Measurements from ENCODE around the gene HGFAC. TPM values are rescaled to one million over a fixed set of nuclear protein-coding genes. Genes with fewer than 3 reads are reported as not detected.

HGFAC gene
- 1.3 TPM for polyA plus RNA-seq
- long read RNA-seq, donor 1, result 0 reads
- long read RNA-seq, donor 2, result 0 reads
- long read RNA-seq, donor 3, result 0 reads
- long read RNA-seq, donor 4, result 0 reads
- long read RNA-seq, donor 5, result 0 reads
- long read RNA-seq, donor 6, result 0 reads
- long read RNA-seq, donor 7, result 0 reads
- long read RNA-seq, donor 8, result 0 reads
- long read RNA-seq, donor 9, result 0 reads
- long read RNA-seq, donor 10, result 0 reads
- long read RNA-seq, donor 11, result 0 reads

GRCh38 chr4:3441501-3442459 lies at the start of gene HGFAC:
TSS of gene HGFAC (plus strand) at chr4:3441968. CDS start at chr4:3442002, 34 bp downstream.
- H3K36me3 ChIP-seq (ENCODE audit: control insufficient read depth, insufficient read depth, low read length), result no peaks in the 10 kb centered on the region
- no peaks in the 10 kb centered on the region for H3K4me1 ChIP-seq (ENCODE audit: control insufficient read depth, insufficient read depth, low read length)
- H3K9me3 ChIP-seq (ENCODE audit: control insufficient read depth, low read depth, low read length), result no peaks in the 10 kb centered on the region
- no peak for DNase-seq
- WGBS (ENCODE audit: insufficient coverage, low lambda C conversion rate), result no CpG with 5 or more reads among the region's 27 CpGs
- H3K4me3 ChIP-seq (ENCODE audit: low read length), result no peak within 1 kb of the TSS
- no peak within 1 kb of the TSS for H3K27ac ChIP-seq (ENCODE audit: low read length)
- no peaks in the 10 kb centered on the region for H3K27me3 ChIP-seq (ENCODE audit: control insufficient read depth, insufficient read depth, low read length)

GRCh38 chr4:3392321-3392720 lies 49.4 kb upstream of the HGFAC start:
- no peak for DNase-seq
- H3K4me1 ChIP-seq (ENCODE audit: control insufficient read depth, insufficient read depth, low read length), result peaks cover 13% of the 10 kb centered on the region
- no CpG with 5 or more reads among the region's 4 CpGs for WGBS (ENCODE audit: insufficient coverage, low lambda C conversion rate)
- no peak overlapping the region for H3K27ac ChIP-seq (ENCODE audit: low read length)
- no peaks in the 10 kb centered on the region for H3K9me3 ChIP-seq (ENCODE audit: control insufficient read depth, low read depth, low read length)
- peaks cover 3% of the 10 kb centered on the region for H3K36me3 ChIP-seq (ENCODE audit: control insufficient read depth, insufficient read depth, low read length)
- H3K27me3 ChIP-seq (ENCODE audit: control insufficient read depth, insufficient read depth, low read length), result no peaks in the 10 kb centered on the region
- no peak overlapping the region for H3K4me3 ChIP-seq (ENCODE audit: low read length)

- Histone ChIP-seq H3K36me3 (ENCODE audit: control insufficient read depth, insufficient read depth, low read length) (peaks cover 3% of the 10 kb centered on the region), H3K4me3 (ENCODE audit: low read length) (no peak overlapping the region), H3K4me1 (ENCODE audit: control insufficient read depth, insufficient read depth, low read length) (peaks cover 13% of the 10 kb centered on the region), H3K27ac (ENCODE audit: low read length) (no peak overlapping the region), H3K27me3 (ENCODE audit: control insufficient read depth, insufficient read depth, low read length) (no peaks in the 10 kb centered on the region), H3K9me3 (ENCODE audit: control insufficient read depth, low read depth, low read length) (no peaks in the 10 kb centered on the region)
- no CpG with 5 or more reads among the region's 8 CpGs for WGBS (ENCODE audit: insufficient coverage, low lambda C conversion rate)
- DNase-seq, result no peak
These were observed 48.6 kb upstream of the HGFAC start for GRCh38 chr4:3393171-3393570.

- DNase-seq, result no peak
- WGBS (ENCODE audit: insufficient coverage, low lambda C conversion rate), result 100% methylated on average over 1 of the region's 2 CpGs
- H3K27me3 ChIP-seq (ENCODE audit: control insufficient read depth, insufficient read depth, low read length), result no peaks in the 10 kb centered on the region
- H3K9me3 ChIP-seq (ENCODE audit: control insufficient read depth, low read depth, low read length), result peaks cover under 1% of the 10 kb centered on the region
- H3K36me3 ChIP-seq (ENCODE audit: control insufficient read depth, insufficient read depth, low read length), result peaks cover 3% of the 10 kb centered on the region
- no peaks in the 10 kb centered on the region for H3K4me1 ChIP-seq (ENCODE audit: control insufficient read depth, insufficient read depth, low read length)
- no peak overlapping the region for H3K27ac ChIP-seq (ENCODE audit: low read length)
- no peak overlapping the region for H3K4me3 ChIP-seq (ENCODE audit: low read length)
These were observed 45.2 kb upstream of the HGFAC start for GRCh38 chr4:3396600-3396999.

- WGBS (ENCODE audit: insufficient coverage, low lambda C conversion rate), result no CpG with 5 or more reads among the region's 11 CpGs
- Histone ChIP-seq H3K9me3 (ENCODE audit: control insufficient read depth, low read depth, low read length) (peaks cover 3% of the 10 kb centered on the region), H3K27me3 (ENCODE audit: control insufficient read depth, insufficient read depth, low read length) (no peaks in the 10 kb centered on the region), H3K4me1 (ENCODE audit: control insufficient read depth, insufficient read depth, low read length) (no peaks in the 10 kb centered on the region), H3K36me3 (ENCODE audit: control insufficient read depth, insufficient read depth, low read length) (peaks cover 3% of the 10 kb centered on the region), H3K27ac (ENCODE audit: low read length) (no peak overlapping the region), H3K4me3 (ENCODE audit: low read length) (no peak overlapping the region)
- DNase-seq, result no peak
These were observed 44.6 kb upstream of the HGFAC start for GRCh38 chr4:3397128-3397527.

GRCh38 chr4:3399277-3400194 lies 42.2 kb upstream of the HGFAC start:
- Histone ChIP-seq H3K27ac (ENCODE audit: low read length) (no peak overlapping the region), H3K27me3 (ENCODE audit: control insufficient read depth, insufficient read depth, low read length) (no peaks in the 10 kb centered on the region), H3K4me3 (ENCODE audit: low read length) (no peak overlapping the region), H3K4me1 (ENCODE audit: control insufficient read depth, insufficient read depth, low read length) (no peaks in the 10 kb centered on the region), H3K9me3 (ENCODE audit: control insufficient read depth, low read depth, low read length) (peaks cover 9% of the 10 kb centered on the region), H3K36me3 (ENCODE audit: control insufficient read depth, insufficient read depth, low read length) (no peaks in the 10 kb centered on the region)
- 100% methylated on average over 1 of the region's 5 CpGs for WGBS (ENCODE audit: insufficient coverage, low lambda C conversion rate)
- DNase-seq, result no peak

- H3K27ac ChIP-seq (ENCODE audit: low read length), result no peak overlapping the region
- H3K27me3 ChIP-seq (ENCODE audit: control insufficient read depth, insufficient read depth, low read length), result no peaks in the 10 kb centered on the region
- H3K36me3 ChIP-seq (ENCODE audit: control insufficient read depth, insufficient read depth, low read length), result no peaks in the 10 kb centered on the region
- H3K4me3 ChIP-seq (ENCODE audit: low read length), result no peak overlapping the region
- WGBS (ENCODE audit: insufficient coverage, low lambda C conversion rate), result no CpG with 5 or more reads among the region's 22 CpGs
- no peak for DNase-seq
- peaks cover 16% of the 10 kb centered on the region for H3K9me3 ChIP-seq (ENCODE audit: control insufficient read depth, low read depth, low read length)
- no peaks in the 10 kb centered on the region for H3K4me1 ChIP-seq (ENCODE audit: control insufficient read depth, insufficient read depth, low read length)
These were observed 40.2 kb upstream of the HGFAC start for GRCh38 chr4:3401436-3402171.

- DNase-seq, result no peak
- Histone ChIP-seq H3K27ac (ENCODE audit: low read length) (no peak overlapping the region), H3K36me3 (ENCODE audit: control insufficient read depth, insufficient read depth, low read length) (no peaks in the 10 kb centered on the region), H3K4me1 (ENCODE audit: control insufficient read depth, insufficient read depth, low read length) (no peaks in the 10 kb centered on the region), H3K27me3 (ENCODE audit: control insufficient read depth, insufficient read depth, low read length) (no peaks in the 10 kb centered on the region), H3K4me3 (ENCODE audit: low read length) (no peak overlapping the region), H3K9me3 (ENCODE audit: control insufficient read depth, low read depth, low read length) (peaks cover 16% of the 10 kb centered on the region)
- no CpG with 5 or more reads among the region's 15 CpGs for WGBS (ENCODE audit: insufficient coverage, low lambda C conversion rate)
These were observed 39.0 kb upstream of the HGFAC start for GRCh38 chr4:3402491-3403347.

- Histone ChIP-seq H3K27ac (ENCODE audit: low read length) (no peak overlapping the region), H3K4me3 (ENCODE audit: low read length) (no peak overlapping the region), H3K27me3 (ENCODE audit: control insufficient read depth, insufficient read depth, low read length) (no peaks in the 10 kb centered on the region), H3K36me3 (ENCODE audit: control insufficient read depth, insufficient read depth, low read length) (no peaks in the 10 kb centered on the region), H3K9me3 (ENCODE audit: control insufficient read depth, low read depth, low read length) (peaks cover 16% of the 10 kb centered on the region), H3K4me1 (ENCODE audit: control insufficient read depth, insufficient read depth, low read length) (peaks cover 3% of the 10 kb centered on the region)
- DNase-seq, result no peak
- WGBS (ENCODE audit: insufficient coverage, low lambda C conversion rate), result no CpG with 5 or more reads among the region's 10 CpGs
These were observed 38.3 kb upstream of the HGFAC start for GRCh38 chr4:3403348-3403906.

Measured in large intestine (tissue), 12 donors.